GM10248 (cell line): ENCODE results near the gene PPP1R14C.

Experiments
- CTCF ChIA-PET: fragments of 300-600 bp; sonication (Branson Sonifier 250); formaldehyde crosslinking; extraction: SDS; loops from one replicate; lab custom pipeline; 2021; ENCODE audit warnings: antibody characterized with exemption; lab: Yijun Ruan, JAX
- POLR2A ChIA-PET: fragments of 350-650 bp; sonication (Branson Sonifier 250); formaldehyde crosslinking; extraction: SDS; loops from one replicate; lab custom pipeline; 2020; ENCODE audit warnings: antibody characterized with exemption; lab: Yijun Ruan, JAX
- DNase-seq: peaks from one replicate; pipeline ENCODE4 v3.0.0; 2012; ENCODE audit errors: extremely low spot score
- CTCF ChIP-seq: IDR thresholded peaks from 2 replicates; pipeline ENCODE4 v1.5.1; 2012; ENCODE audit warnings: mild to moderate bottlenecking, low read depth; ENCODE audit errors: extremely low read depth, missing control alignments, control extremely low read depth

PPP1R14C gene

GRCh38 chr6:150254770-150255169 lies 111.9 kb downstream of the PPP1R14C start:
- ChIA-PET POLR2A (no interaction called here), CTCF (no interaction called here)
- DNase-seq: no peak
- TF ChIP-seq CTCF: no peak

- CTCF ChIA-PET: no interaction called here
- POLR2A ChIA-PET: no interaction called here
- no peak for TF ChIP-seq CTCF
Observed at GRCh38 chr6:150255840-150256239, 113.0 kb downstream of the PPP1R14C start.

GRCh38 chr6:150256618-150257272 lies 113.9 kb downstream of the PPP1R14C start:
- ChIA-PET CTCF (interaction anchor here (0.9 kb wide), 1 partner anchor 8 kb away, joined by 3 read pairs; no protein-coding TSS in a partner anchor), POLR2A (no interaction called here)
- no peak for DNase-seq
- no peak for TF ChIP-seq CTCF

More at GRCh38 chr6:150255840-150256239, 113.0 kb downstream of the PPP1R14C start:
- DNase-seq: no peak

GRCh38 chr6:150258381-150258780 lies 115.5 kb downstream of the PPP1R14C start:
- POLR2A ChIA-PET: no interaction called here
- CTCF ChIA-PET: interaction anchor here (1.0 kb wide), 1 partner anchor 10 kb away, joined by 3 read pairs; no protein-coding TSS in a partner anchor
- no peak for DNase-seq
- TF ChIP-seq CTCF: no peak

- CTCF ChIA-PET: interaction anchor here (1.8 kb wide), 1 partner anchor 26 kb away, joined by 5 read pairs; no protein-coding TSS in a partner anchor
- DNase-seq: no peak
- no peak for TF ChIP-seq CTCF
Observed at GRCh38 chr6:150260931-150261330, 118.1 kb downstream of the PPP1R14C start.

GRCh38 chr6:150261997-150262697 lies 119.3 kb downstream of the PPP1R14C start:
- ChIA-PET CTCF (no interaction called here), POLR2A (no interaction called here)
- DNase-seq: no peak
- TF ChIP-seq CTCF: no peak

More at GRCh38 chr6:150260931-150261330, 118.1 kb downstream of the PPP1R14C start:
- POLR2A ChIA-PET: no interaction called here
